ENCODE results near the gene RHBDL1. TPM values are rescaled to one million over a fixed set of nuclear protein-coding genes. Genes with fewer than 3 reads are reported as not detected.

RHBDL1 gene
- total and polyA plus RNA-seq, 2 experiments from 2014 or later: 0.90 to 2.1 TPM

DNA sequence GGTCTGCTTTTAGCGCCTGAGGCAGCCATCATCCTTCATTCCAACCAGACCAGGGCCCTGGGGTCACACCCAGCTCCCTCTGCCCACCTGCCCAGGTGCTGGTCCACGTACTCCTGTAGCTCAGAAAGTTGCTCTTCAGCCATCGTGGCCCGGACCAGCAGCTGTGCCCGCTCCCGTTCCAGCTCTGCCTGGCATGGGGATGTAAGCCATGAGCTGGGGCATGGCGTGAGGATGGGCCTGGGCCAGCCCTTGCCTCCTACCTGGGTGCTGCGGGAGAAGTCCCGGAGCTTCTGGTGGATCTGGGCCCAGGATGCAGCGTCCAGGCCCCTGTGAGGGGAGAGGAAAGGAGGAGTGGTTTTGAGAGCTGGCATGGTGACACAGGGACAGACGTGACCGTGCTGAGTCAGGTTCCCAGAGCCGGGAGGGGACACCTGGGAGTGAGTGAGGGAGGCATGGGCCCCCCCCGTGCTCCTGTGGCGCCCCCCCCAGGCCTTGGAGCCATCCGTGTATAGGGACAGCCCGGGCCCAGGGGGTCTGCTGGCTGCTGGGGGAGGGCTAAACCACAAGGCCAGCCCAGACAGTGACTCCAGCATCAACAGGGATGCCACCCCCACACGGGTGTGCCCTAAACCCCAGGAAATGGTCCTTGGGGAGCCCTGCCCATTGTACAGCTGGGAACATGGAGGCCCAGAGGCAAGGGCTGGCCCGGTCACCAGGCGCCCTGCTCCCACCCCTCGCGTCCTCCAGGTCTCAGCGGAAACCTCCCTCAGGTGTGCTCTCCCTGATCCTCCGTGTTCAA lies 47.6 kb downstream of the RHBDL1 start:
- H3F3A ChIP-seq (ENCODE audit: insufficient read depth): no peaks in the 10 kb centered on the region
- H3K27ac ChIP-seq: no peak overlapping the region
- no peak for TF ChIP-seq EZH2phosphoT487 (IDR thresholded peaks at IDR 0.05; ENCODE audit: insufficient read depth, low read depth)
- no peak for TF ChIP-seq EZH2 (IDR thresholded peaks at IDR 0.05; ENCODE audit: insufficient read depth, poor library complexity, severe bottlenecking)
- H2AFZ ChIP-seq: no peak overlapping the region
- WGBS, 2 experiments (ENCODE audit: low coverage in 1 of 2, low lambda C conversion rate in 2 of 2, missing lambda C conversion rate in 2 of 2): 81 to 85% methylated on average over 24 of the region's 24 CpGs
- no peaks in the 10 kb centered on the region for H3K27me3 ChIP-seq (replicated peaks; ENCODE audit: insufficient read depth)
- H3K36me3 ChIP-seq (ENCODE audit: low read depth): no peaks in the 10 kb centered on the region
- no peak overlapping the region for H3K9ac ChIP-seq
- H3K9me2 ChIP-seq (ENCODE audit: insufficient read depth): no peaks in the 10 kb centered on the region
- H4K20me1 ChIP-seq (ENCODE audit: insufficient read depth): no peaks in the 10 kb centered on the region
- H3K4me3 ChIP-seq: no peak overlapping the region
- in situ Hi-C loops (cut with MboI): no loop called here
- H3K4me2 ChIP-seq (ENCODE audit: unreplicated experiment): no peak overlapping the region
- H3K4me1 ChIP-seq (ENCODE audit: insufficient read depth): peaks cover 4% of the 10 kb centered on the region; the same call in 1 of the 2 replicates
- H3K79me2 ChIP-seq (ENCODE audit: insufficient read depth): no peaks in the 10 kb centered on the region; the same call in 1 of the 2 replicates
- H3K9me3 ChIP-seq (ENCODE audit: low read depth): no peaks in the 10 kb centered on the region
- no peak for DNase-seq

DNA sequence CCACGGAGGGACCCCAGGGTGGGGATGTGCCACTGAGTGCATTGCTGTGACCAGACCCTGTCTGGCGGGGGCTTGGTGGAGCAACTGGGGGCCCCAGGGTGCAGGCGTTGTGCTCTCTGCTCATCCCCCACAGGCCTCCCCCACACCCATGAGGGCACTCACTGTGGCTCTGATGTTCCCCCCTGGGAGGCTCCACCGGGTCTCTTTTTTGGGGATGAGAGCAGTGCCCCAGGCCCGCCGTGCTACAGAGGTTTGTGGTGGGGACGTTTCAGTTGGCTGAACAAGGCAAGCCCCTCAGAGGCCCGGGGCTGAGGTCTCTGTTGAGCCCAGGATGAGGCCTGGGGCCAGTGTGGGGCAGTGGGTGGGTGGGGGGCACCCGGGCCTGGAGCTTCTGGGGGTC lies 48.2 kb downstream of the RHBDL1 start:
- Histone ChIP-seq H3K9me2 (ENCODE audit: insufficient read depth) (no peaks in the 10 kb centered on the region), H3K4me3 (no peak overlapping the region), H3F3A (ENCODE audit: insufficient read depth) (no peaks in the 10 kb centered on the region), H3K27ac (no peak overlapping the region), H3K4me2 (ENCODE audit: unreplicated experiment) (no peak overlapping the region), H3K79me2 (ENCODE audit: insufficient read depth) (no peaks in the 10 kb centered on the region; the same call in 1 of the 2 replicates), H3K36me3 (ENCODE audit: low read depth) (no peaks in the 10 kb centered on the region), H3K27me3 (replicated peaks; ENCODE audit: insufficient read depth) (no peaks in the 10 kb centered on the region), H3K9ac (no peak overlapping the region), H3K9me3 (ENCODE audit: low read depth) (no peaks in the 10 kb centered on the region), H3K4me1 (ENCODE audit: insufficient read depth) (peaks cover 4% of the 10 kb centered on the region; the same call in 1 of the 2 replicates), H2AFZ (no peak overlapping the region), H4K20me1 (ENCODE audit: insufficient read depth) (no peaks in the 10 kb centered on the region)
- DNase-seq: no peak
- WGBS, 2 experiments (ENCODE audit: low coverage in 1 of 2, low lambda C conversion rate in 2 of 2, missing lambda C conversion rate in 2 of 2): 55 to 79% methylated on average over 7 to 9 of the region's 9 CpGs
- no peak for TF ChIP-seq EZH2 (IDR thresholded peaks at IDR 0.05; ENCODE audit: insufficient read depth, poor library complexity, severe bottlenecking)
- TF ChIP-seq EZH2phosphoT487 (IDR thresholded peaks at IDR 0.05; ENCODE audit: insufficient read depth, low read depth): no peak
- in situ Hi-C loops (cut with MboI): no loop called here

- Histone ChIP-seq H4K20me1 (ENCODE audit: insufficient read depth) (no peaks in the 10 kb centered on the region), H3K9ac (no peak overlapping the region), H3K4me2 (ENCODE audit: unreplicated experiment) (no peak overlapping the region), H3K27me3 (replicated peaks; ENCODE audit: insufficient read depth) (no peaks in the 10 kb centered on the region), H3F3A (ENCODE audit: insufficient read depth) (no peaks in the 10 kb centered on the region), H3K27ac (no peak overlapping the region), H3K9me3 (ENCODE audit: low read depth) (no peaks in the 10 kb centered on the region), H3K36me3 (ENCODE audit: low read depth) (no peaks in the 10 kb centered on the region), H3K79me2 (ENCODE audit: insufficient read depth) (no peaks in the 10 kb centered on the region), H3K9me2 (ENCODE audit: insufficient read depth) (no peaks in the 10 kb centered on the region), H3K4me1 (ENCODE audit: insufficient read depth) (peaks cover 4% of the 10 kb centered on the region; the same call in 1 of the 2 replicates), H3K4me3 (no peak overlapping the region), H2AFZ (no peak overlapping the region)
- DNase-seq: no peak
- WGBS, 2 experiments (ENCODE audit: low coverage in 1 of 2, low lambda C conversion rate in 2 of 2, missing lambda C conversion rate in 2 of 2): 43% methylated on average over 22 to 25 of the region's 29 CpGs
- TF ChIP-seq EZH2phosphoT487 (IDR thresholded peaks at IDR 0.05; ENCODE audit: insufficient read depth, low read depth) (no peak), EZH2 (IDR thresholded peaks at IDR 0.05; ENCODE audit: insufficient read depth, poor library complexity, severe bottlenecking) (no peak)
- in situ Hi-C loops (cut with MboI): no loop called here
These were observed 48.9 kb downstream of the RHBDL1 start for GRCh38 chr16:724188-725040.

GRCh38 chr16:725041-725376 lies 49.5 kb downstream of the RHBDL1 start:
- no peak overlapping the region for H3K4me3 ChIP-seq
- no peak for TF ChIP-seq EZH2phosphoT487 (IDR thresholded peaks at IDR 0.05; ENCODE audit: insufficient read depth, low read depth)
- no peak for TF ChIP-seq EZH2 (IDR thresholded peaks at IDR 0.05; ENCODE audit: insufficient read depth, poor library complexity, severe bottlenecking)
- H4K20me1 ChIP-seq (ENCODE audit: insufficient read depth): no peaks in the 10 kb centered on the region
- in situ Hi-C loops (cut with MboI): no loop called here
- no peak overlapping the region for H2AFZ ChIP-seq
- WGBS, 2 experiments (ENCODE audit: low coverage in 1 of 2, low lambda C conversion rate in 2 of 2, missing lambda C conversion rate in 2 of 2): 81% methylated on average over 7 of the region's 7 CpGs
- no peak overlapping the region for H3K9ac ChIP-seq
- H3K4me1 ChIP-seq (ENCODE audit: insufficient read depth): peaks cover 2% of the 10 kb centered on the region; the same call in 1 of the 2 replicates
- no peaks in the 10 kb centered on the region for H3K79me2 ChIP-seq (ENCODE audit: insufficient read depth)
- H3K27ac ChIP-seq: no peak overlapping the region
- DNase-seq: no peak
- no peaks in the 10 kb centered on the region for H3F3A ChIP-seq (ENCODE audit: insufficient read depth)
- no peak overlapping the region for H3K4me2 ChIP-seq (ENCODE audit: unreplicated experiment)
- H3K36me3 ChIP-seq (ENCODE audit: low read depth): no peaks in the 10 kb centered on the region
- no peaks in the 10 kb centered on the region for H3K27me3 ChIP-seq (replicated peaks; ENCODE audit: insufficient read depth)
- H3K9me3 ChIP-seq (ENCODE audit: low read depth): no peaks in the 10 kb centered on the region
- no peaks in the 10 kb centered on the region for H3K9me2 ChIP-seq (ENCODE audit: insufficient read depth)
